Karpas-422 (cell line): Measurements from ENCODE around the gene DDX43. TPM values are rescaled to one million over a fixed set of nuclear protein-coding genes. Genes with fewer than 3 reads are reported as not detected.

ENCODE experiments used
- DNase-seq: peaks from one replicate; pipeline ENCODE4 v3.0.0-alpha.2; 2015
- H2AFZ ChIP-seq: fragments of 200-600 bp; sonication (generic); 2 replicates; pipeline ENCODE4 v1.6.1; 2014; ENCODE audit warnings: antibody characterized with exemption, low read length, mixed read lengths
- H3K27ac ChIP-seq: fragments of 200-600 bp; sonication (generic); 2 replicates; pipeline ENCODE4 v1.5.1; 2014; ENCODE audit warnings: mild to moderate bottlenecking, low read length, moderate library complexity
- H3K27me3 ChIP-seq: fragments of 200-600 bp; sonication (generic); 2 replicates; pipeline ENCODE4 v1.6.1; 2014; ENCODE audit warnings: low read length, mixed read lengths
- H3K36me3 ChIP-seq: fragments of 200-600 bp; sonication (generic); 2 replicates; pipeline ENCODE4 v1.6.1; 2014; ENCODE audit warnings: low read length, mixed read lengths; ENCODE audit not compliant: insufficient read depth
- H3K4me1 ChIP-seq: fragments of 200-600 bp; sonication (generic); 2 replicates; pipeline ENCODE4 v1.6.1; 2014; ENCODE audit warnings: mild to moderate bottlenecking, low read length, mixed read lengths
- H3K4me2 ChIP-seq: fragments of 200-600 bp; sonication (generic); 2 replicates; pipeline ENCODE4 v1.6.1; 2014; ENCODE audit warnings: low read length, low read depth, mild to moderate bottlenecking; ENCODE audit not compliant: poor library complexity, severe bottlenecking
- H3K4me3 ChIP-seq: fragments of 200-600 bp; sonication (generic); 2 replicates; pipeline ENCODE4 v1.5.1; 2014; ENCODE audit warnings: mild to moderate bottlenecking, antibody characterized with exemption, low read length, mixed read lengths
- H3K79me2 ChIP-seq: fragments of 200-600 bp; sonication (generic); 2 replicates; pipeline ENCODE4 v1.6.1; 2014; ENCODE audit warnings: mild to moderate bottlenecking, low read length, mixed read lengths
- H3K9ac ChIP-seq: fragments of 200-600 bp; sonication (generic); 2 replicates; pipeline ENCODE4 v1.6.0; 2014; ENCODE audit warnings: low read length
- H3K9me2 ChIP-seq: fragments of 200-600 bp; sonication (generic), shearing (Covaris generic); replicated peaks from 2 replicates; pipeline ENCODE4 v1.6.0; 2014; ENCODE audit warnings: mild to moderate bottlenecking, low read length, moderate library complexity; ENCODE audit not compliant: insufficient read depth
- H3K9me3 ChIP-seq: fragments of 300-700, 200-600 bp; sonication (generic); 2 replicates; pipeline ENCODE4 v1.6.1; 2014; ENCODE audit warnings: low read length, mixed read lengths
- H4K20me1 ChIP-seq: fragments of 200-600 bp; sonication (generic); 2 replicates; pipeline ENCODE4 v1.6.1; 2014; ENCODE audit warnings: mild to moderate bottlenecking, antibody characterized with exemption, low read length, low read depth; ENCODE audit not compliant: insufficient read depth
- small RNA-seq: library from RNA; depleted of rRNA; stranded (forward); fragments of <200 nt; gene quantifications from one replicate; pipeline ENCODE3, GENCODE V24; 2014
- total RNA-seq: library from RNA; depleted of rRNA; stranded (reverse); fragments of >200 nt; shearing (Covaris generic); gene quantifications from 2 replicates; pipeline ENCODE4 v1.2.3, GENCODE V29; 2014; ENCODE audit warnings: low replicate concordance; rRNA removed

DDX43 gene
- total RNA-seq, 1 experiment from 2014 or later, result not detected

- H3K27ac ChIP-seq, result peak within 1 kb of the TSS; percentile 86
- H3K9me3 ChIP-seq, result no peaks in the 10 kb centered on the region
- H2AFZ ChIP-seq, result peak within 1 kb of the TSS; percentile 31; the same call in 1 of the 2 replicates
- H3K9ac ChIP-seq, result peak within 1 kb of the TSS; percentile 88
- H3K79me2 ChIP-seq, result peaks cover 53% of the 10 kb centered on the region
- H3K4me3 ChIP-seq, result peak within 1 kb of the TSS; percentile 79
- peaks cover 10% of the 10 kb centered on the region for H3K36me3 ChIP-seq
- peak; percentile 96 for DNase-seq
- peak within 1 kb of the TSS; percentile 94 for H3K4me2 ChIP-seq
- no peaks in the 10 kb centered on the region for H3K27me3 ChIP-seq
- H4K20me1 ChIP-seq, result no peaks in the 10 kb centered on the region
- peaks cover 27% of the 10 kb centered on the region for H3K4me1 ChIP-seq
- H3K9me2 ChIP-seq, result no peaks in the 10 kb centered on the region
Observed at GRCh38 chr6:73461537-73462350, 67.1 kb downstream of the DDX43 start, which contains the start of gene MTO1. MTO1 (plus strand) TSS chr6:73461737; CDS start chr6:73461855, 118 bp downstream.

Small RNAs within 50 kb of the gene (small RNA-seq; reads per million reads assigned to genes)
- gene RNU6-975P (not detected), gene RPL39P3 (0.51 reads per million, percentile 10 among the genes with 10 or more reads in this experiment)

Other genes with a start within 250 kb of the DDX43 start
- 4.4 and 5.8 TPM in 2 replicates for gene KHDC1L, start 169.3 kb upstream of the DDX43 start, total RNA-seq
- 8.2 and 12.2 TPM in 2 replicates for gene KHDC1, start 131.6 kb upstream of the DDX43 start, total RNA-seq
- not detected in 2 replicates for gene DPPA5, start 40.6 kb upstream of the DDX43 start, total RNA-seq
- not detected in 2 replicates for gene KHDC3L, start 32.2 kb upstream of the DDX43 start, total RNA-seq
- not detected in 2 replicates for gene OOEP, start 24.9 kb upstream of the DDX43 start, total RNA-seq
- gene CGAS, start 57.5 kb downstream of the DDX43 start, total RNA-seq, result 10.7 and 12.8 TPM in 2 replicates
- gene MTO1, start 66.9 kb downstream of the DDX43 start, total RNA-seq, result 42.9 and 65.9 TPM in 2 replicates
- 10,549 and 10,623 TPM in 2 replicates for gene EEF1A1, start 126.2 kb downstream of the DDX43 start, total RNA-seq